Uterus (tissue), 4 donors: ENCODE measurements around the gene GADD45G. TPM values are rescaled to one million over a fixed set of nuclear protein-coding genes. Genes with fewer than 3 reads are reported as not detected.

ENCODE experiments used
- DNase-seq, 2 donors: peaks; one replicate each; pipeline ENCODE4 v3.0.0-alpha.2; 2019 to 2020
- H3K27ac ChIP-seq, 2 donors: fragments of 200-600 bp; sonication (generic); 1 replicate in 1 of 2; 2 replicates in 1 of 2; pipeline ENCODE4 v1.5.1; 2016 to 2018
- H3K27me3 ChIP-seq, 2 donors: fragments of 200-600 bp; sonication (generic); one replicate each; pipeline ENCODE4 v1.5.1; 2018 to 2019; ENCODE audit warnings: control low read depth in 1 of 2
- H3K36me3 ChIP-seq, 2 donors: fragments of 200-600 bp; sonication (generic); one replicate each; pipeline ENCODE4 v1.5.1; 2019; ENCODE audit warnings: control low read depth in 1 of 2
- H3K4me1 ChIP-seq, 2 donors: fragments of 200-600 bp; sonication (generic); one replicate each; pipeline ENCODE4 v1.5.1; 2018 to 2019; ENCODE audit warnings: control low read depth in 1 of 2
- H3K4me3 ChIP-seq, 2 donors: fragments of 200-600 bp; sonication (generic); 1 replicate in 1 of 2; 2 replicates in 1 of 2; pipeline ENCODE4 v1.5.1; 2018 to 2019; ENCODE audit warnings: mild to moderate bottlenecking in 1 of 2
- H3K9me3 ChIP-seq, 2 donors: fragments of 200-600 bp; sonication (generic); one replicate each; pipeline ENCODE4 v1.5.1; 2019; ENCODE audit warnings: control low read depth in 1 of 2
- CTCF ChIP-seq, 4 experiments: fragments of 200-600 bp in 2 of 4; fragments of 450-650 bp in 2 of 4; sonication (generic) in 2 of 4; IDR thresholded peaks; one replicate each; pipeline ENCODE4 v1.5.1; 2016 to 2019; ENCODE audit warnings: antibody characterized with exemption in 4 of 4, mild to moderate bottlenecking in 2 of 4, moderate library complexity in 1 of 4
- POLR2A ChIP-seq, 2 donors: fragments of 450-650 bp; IDR thresholded peaks; one replicate each; pipeline ENCODE4 v1.6.1; 2016; ENCODE audit warnings: antibody characterized with exemption in 2 of 2, mild to moderate bottlenecking in 1 of 2, moderate library complexity in 1 of 2
- intact Hi-C: fragments of 100-400 bp; cut with DNase I; formaldehyde crosslinking; loops from one replicate; pipeline ENCODE4 v1.15.1; 2023; ENCODE audit warnings: low total_unique reads
- total RNA-seq, 4 donors: library from RNA; depleted of rRNA in 3 of 4; stranded (reverse); fragments of >200 nt in 3 of 4; gene quantifications; one replicate each; pipeline versions ENCODE4 v1.1.0 to v1.2.4, GENCODE V29; 2014 to 2023
- donor health status: DM: yes; HTN: yes; CAD: no.

Gene GADD45G
- total RNA-seq, 4 donors from 2014 or later, result 0.88 to 91.2 (median 15.3) TPM

GRCh38 chr9:89610391-89610925, 5.6 kb downstream of the GADD45G start:
- TF ChIP-seq POLR2A (IDR thresholded peaks at IDR 0.05) (no peak), CTCF (IDR thresholded peaks at IDR 0.05) (no peak)

DNA sequence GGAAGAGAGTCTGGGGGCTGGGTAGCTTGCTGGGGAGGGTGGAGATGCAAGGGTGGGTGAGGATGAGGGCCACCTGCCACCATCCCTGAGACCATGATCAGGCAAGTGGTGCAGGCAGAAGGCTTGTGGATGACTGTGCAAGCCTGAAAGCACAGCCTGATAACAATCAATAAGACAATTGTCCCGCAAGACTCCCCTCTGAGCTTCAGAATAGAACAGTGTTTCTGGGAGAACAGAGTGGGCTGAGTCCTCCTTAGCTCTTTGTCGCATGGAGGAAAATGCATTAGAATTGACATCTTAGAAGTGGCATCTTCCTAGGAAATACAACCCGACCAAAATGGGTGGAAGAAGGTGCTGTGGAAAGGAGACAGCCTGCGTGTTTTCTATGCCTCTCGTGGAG, 6.6 kb downstream of the GADD45G start:
- H3K27ac ChIP-seq, result no peak overlapping the region
- peaks cover 0 to 10% of the 10 kb centered on the region in 2 donors for H3K4me1 ChIP-seq
- H3K27me3 ChIP-seq, result no peaks in the 10 kb centered on the region
- intact Hi-C loops, result no loop called here
- no peak for TF ChIP-seq CTCF (IDR thresholded peaks at IDR 0.05)
- TF ChIP-seq POLR2A (IDR thresholded peaks at IDR 0.05), result no peak
- no peaks in the 10 kb centered on the region for H3K36me3 ChIP-seq
- no peak for DNase-seq
- no peak overlapping the region for H3K4me3 ChIP-seq
- no peaks in the 10 kb centered on the region for H3K9me3 ChIP-seq

More at GRCh38 chr9:89610391-89610925, 5.6 kb downstream of the GADD45G start:
- intact Hi-C loops, result no loop called here
- Histone ChIP-seq H3K4me3 (no peak overlapping the region), H3K9me3 (no peaks in the 10 kb centered on the region), H3K36me3 (no peaks in the 10 kb centered on the region), H3K27me3 (no peaks in the 10 kb centered on the region), H3K27ac (no peak overlapping the region), H3K4me1 (peaks cover 0 to 10% of the 10 kb centered on the region in 2 donors)
- DNase-seq, result no peak

GRCh38 chr9:89612566-89613278, 7.9 kb downstream of the GADD45G start:
- Histone ChIP-seq H3K27me3 (no peaks in the 10 kb centered on the region), H3K27ac (no peak overlapping the region), H3K4me1 (no peaks in the 10 kb centered on the region), H3K9me3 (no peaks in the 10 kb centered on the region), H3K36me3 (no peaks in the 10 kb centered on the region), H3K4me3 (no peak overlapping the region)
- intact Hi-C loops, result no loop called here
- TF ChIP-seq CTCF (IDR thresholded peaks at IDR 0.05) (no peak), POLR2A (IDR thresholded peaks at IDR 0.05) (no peak)
- DNase-seq, result no peak

GRCh38 chr9:89613912-89614892, 9.4 kb downstream of the GADD45G start:
- H3K36me3 ChIP-seq, result no peaks in the 10 kb centered on the region
- no peak overlapping the region for H3K27ac ChIP-seq
- H3K4me3 ChIP-seq, result no peak overlapping the region
- no peaks in the 10 kb centered on the region for H3K4me1 ChIP-seq
- intact Hi-C loops, result no loop called here
- H3K27me3 ChIP-seq, result no peaks in the 10 kb centered on the region
- no peak for DNase-seq
- TF ChIP-seq POLR2A (IDR thresholded peaks at IDR 0.05) (no peak), CTCF (IDR thresholded peaks at IDR 0.05) (no peak)
- H3K9me3 ChIP-seq, result no peaks in the 10 kb centered on the region
